IMR-90 (cell line): ENCODE data around the gene SIGLEC9. TPM values are rescaled to one million over a fixed set of nuclear protein-coding genes. Genes with fewer than 3 reads are reported as not detected.

Experiments
- ATAC-seq: fragments of 200-7000 bp; cut with Tn5 transposase; 2 replicates; pipeline ENCODE4 v1.9.1; 2020; ENCODE audit warnings: low read depth, mild to moderate bottlenecking, moderate library complexity
- BruUV-seq: library from RNA; stranded (reverse); fragments of 400-500 nt; replicated peaks from 2 replicates; lab custom pipeline; 2021; lab: Mats Ljungman, UMichigan
- CTCF ChIA-PET: fragments of 300-600 bp; formaldehyde crosslinking; extraction: SDS; loops from one replicate; lab custom pipeline; 2021; ENCODE audit warnings: antibody characterized with exemption; lab: Yijun Ruan, JAX
- POLR2A ChIA-PET: fragments of 300-600 bp; sonication (Branson Sonifier 250); formaldehyde crosslinking; loops from one replicate; lab custom pipeline; 2022; ENCODE audit warnings: antibody characterized with exemption; ENCODE audit not compliant: unreplicated experiment; lab: Charles Lee
- DNase-seq: peaks from one replicate; pipeline ENCODE4 v3.0.0; 2013
- H2AFZ ChIP-seq: replicated peaks from 2 replicates; pipeline ENCODE3; 2013; ENCODE audit warnings: low read length, mild to moderate bottlenecking; ENCODE audit not compliant: poor library complexity
- H2AK5ac ChIP-seq: 2 replicates; pipeline ENCODE4 v1.6.1; 2013; ENCODE audit warnings: low read depth, low read length, inconsistent platforms
- H2AK9ac ChIP-seq: replicated peaks from 2 replicates; pipeline ENCODE3; 2013; ENCODE audit warnings: mild to moderate bottlenecking, low read depth, low read length, moderate library complexity; ENCODE audit not compliant: poor library complexity
- H2BK120ac ChIP-seq: 2 replicates; pipeline ENCODE4 v1.6.1; 2013; ENCODE audit warnings: low read depth, low read length, inconsistent platforms
- H2BK15ac ChIP-seq: 3 replicates; pipeline ENCODE4 v1.6.1; 2013; ENCODE audit warnings: low read depth, low read length, inconsistent platforms
- H2BK20ac ChIP-seq: 2 replicates; pipeline ENCODE4 v1.6.1; 2013; ENCODE audit warnings: low read depth, mild to moderate bottlenecking, inconsistent platforms, low read length, moderate library complexity
- H2BK5ac ChIP-seq: 2 replicates; pipeline ENCODE4 v1.6.1; 2013; ENCODE audit warnings: mild to moderate bottlenecking, low read depth, low read length, inconsistent platforms; ENCODE audit not compliant: poor library complexity, severe bottlenecking
- H3K14ac ChIP-seq: replicated peaks from 2 replicates; pipeline ENCODE4 v1.6.1; 2013; ENCODE audit warnings: low read depth, low read length, inconsistent platforms
- H3K18ac ChIP-seq: 2 replicates; pipeline ENCODE4 v1.6.1; 2013; ENCODE audit warnings: low read depth, low read length, control low read depth
- H3K23ac ChIP-seq: 2 replicates; pipeline ENCODE4 v1.6.1; 2013; ENCODE audit warnings: low read depth, low read length, inconsistent platforms
- H3K27ac ChIP-seq: 2 replicates; pipeline ENCODE4 v1.5.1; 2013; ENCODE audit warnings: mild to moderate bottlenecking, control low read depth, low read length; ENCODE audit not compliant: insufficient read depth
- H3K27me3 ChIP-seq: 2 replicates; pipeline ENCODE4 v1.6.1; 2013; ENCODE audit warnings: low read length; ENCODE audit not compliant: control insufficient read depth, insufficient read depth
- H3K36me3 ChIP-seq: 2 replicates; pipeline ENCODE4 v1.6.1; 2013; ENCODE audit warnings: low read length, mixed read lengths; ENCODE audit not compliant: control insufficient read depth, insufficient read depth
- H3K4ac ChIP-seq: 2 replicates; pipeline ENCODE4 v1.6.1; 2013; ENCODE audit warnings: low read depth, low read length, inconsistent platforms
- H3K4me1 ChIP-seq: 2 replicates; pipeline ENCODE4 v1.6.1; 2013; ENCODE audit warnings: low read length, mixed read lengths; ENCODE audit not compliant: control insufficient read depth, insufficient read depth
- H3K4me2 ChIP-seq: 2 replicates; pipeline ENCODE4 v1.6.1; 2013; ENCODE audit warnings: low read depth, mild to moderate bottlenecking, control low read depth, low read length, moderate library complexity
- H3K4me3 ChIP-seq: 2 replicates; pipeline ENCODE4 v1.5.1; 2013; ENCODE audit warnings: low read depth, mild to moderate bottlenecking, control low read depth, low read length, moderate library complexity; ENCODE audit not compliant: insufficient read depth
- H3K56ac ChIP-seq: 2 replicates; pipeline ENCODE4 v1.6.1; 2013; ENCODE audit warnings: low read length, inconsistent platforms; ENCODE audit not compliant: insufficient read depth; ENCODE audit errors: extremely low read depth
- H3K79me1 ChIP-seq, 2 experiments: 2 replicates each; pipeline ENCODE4 v1.6.1; 2013; ENCODE audit warnings: low read length in 2 of 2, inconsistent platforms in 1 of 2, low read depth in 1 of 2
- H3K9ac ChIP-seq: 2 replicates; pipeline ENCODE4 v1.6.1; 2013; ENCODE audit warnings: low read depth, low read length, control low read depth
- H3K9me1 ChIP-seq: 2 replicates; pipeline ENCODE4 v1.6.1; 2013; ENCODE audit warnings: low read length, inconsistent platforms; ENCODE audit not compliant: insufficient read depth
- H3K9me3 ChIP-seq: 2 replicates; pipeline ENCODE4 v1.6.1; 2013; ENCODE audit warnings: low read length; ENCODE audit not compliant: control insufficient read depth, insufficient read depth
- H4K20me1 ChIP-seq: 2 replicates; pipeline ENCODE4 v1.6.1; 2013; ENCODE audit warnings: low read length, inconsistent platforms; ENCODE audit not compliant: insufficient read depth
- H4K5ac ChIP-seq: 2 replicates; pipeline ENCODE4 v1.6.1; 2013; ENCODE audit warnings: mild to moderate bottlenecking, low read depth, low read length, control low read depth
- H4K8ac ChIP-seq, 2 experiments: 2 replicates each; pipeline ENCODE4 v1.6.1; 2013; ENCODE audit warnings: low read depth in 2 of 2, low read length in 2 of 2, control low read depth in 1 of 2, inconsistent platforms in 1 of 2
- H4K91ac ChIP-seq: 2 replicates; pipeline ENCODE4 v1.6.1; 2013; ENCODE audit warnings: low read depth, low read length, inconsistent platforms; ENCODE audit not compliant: insufficient read depth
- CHD1 ChIP-seq: IDR thresholded peaks from 2 replicates; pipeline ENCODE4 v1.6.1; 2012; ENCODE audit warnings: low read depth, low read length, improper control_type of control experiment
- MXI1 ChIP-seq: IDR thresholded peaks from 2 replicates; pipeline ENCODE4 v1.6.1; 2012; ENCODE audit warnings: low read depth, mild to moderate bottlenecking, low read length, moderate library complexity, borderline replicate concordance
- WGBS, 2 experiments: methylation state at CpG; one replicate each; pipeline versions ENCODE4 v1.1.5 to v1.1.7; 2013; ENCODE audit warnings: missing lambda C conversion rate in 2 of 2; ENCODE audit not compliant: insufficient read length in 1 of 2; ENCODE audit errors: extremely low coverage in 2 of 2; 5-methylcytosine and 5-hydroxymethylcytosine counted together
- dilution Hi-C: fragments of 300-500 bp; cut with HindIII; formaldehyde crosslinking; loops from one replicate; pipeline ENCODE4 v1.14.3; 2018; ENCODE audit warnings: low sequenced_read_pairs; ENCODE audit not compliant: unreplicated experiment
- in situ Hi-C: fragments of 300-500 bp; cut with MboI; formaldehyde crosslinking; loops from 3 replicates; pipeline ENCODE4 v1.14.3; 2019; ENCODE audit warnings: low sequenced_read_pairs, inconsistent platforms, mixed read lengths
- intact Hi-C: fragments of 100-400 bp; cut with micrococcal nuclease; formaldehyde crosslinking; loops from 2 replicates; pipeline ENCODE4 v1.10.0; 2022
- polyA plus RNA-seq, 3 experiments: library from polyadenylated mRNA; depleted of rRNA; stranded (reverse); fragments of >200 nt; gene quantifications; 2 replicates each; pipeline ENCODE4 v1.2.3, GENCODE V29; 2012; ENCODE audit warnings: low replicate concordance in 1 of 3
- total RNA-seq: library from RNA; depleted of rRNA; stranded (reverse); fragments of >200 nt; gene quantifications from 2 replicates; pipeline ENCODE4 v1.2.3, GENCODE V29; 2012

The SIGLEC9 gene
- total and polyA plus RNA-seq, 2 of the 4 experiments (the other 2 are of a cell fraction) = 0.03 TPM; not detected in 1

GRCh38 chr19:51139299-51140014, 14.8 kb downstream of the SIGLEC9 start:
- BruUV-seq = no TSS peak
- H3K4me1 ChIP-seq = no peaks in the 10 kb centered on the region
- no peaks in the 10 kb centered on the region for H3K79me1 ChIP-seq
- no peak overlapping the region for H4K5ac ChIP-seq
- H3K18ac ChIP-seq = no peak overlapping the region
- no peak overlapping the region for H3K27ac ChIP-seq
- POLR2A ChIA-PET = no interaction called here
- no peak overlapping the region for H3K14ac ChIP-seq
- no peaks in the 10 kb centered on the region for H4K20me1 ChIP-seq
- no peak overlapping the region for H2BK15ac ChIP-seq
- H4K91ac ChIP-seq = no peak overlapping the region
- H2BK5ac ChIP-seq = no peak overlapping the region
- H3K23ac ChIP-seq = no peak overlapping the region
- no CpG with 5 or more reads among the region's 4 CpGs for WGBS, 2 experiments
- H2BK120ac ChIP-seq = no peak overlapping the region
- ATAC-seq (no peak), DNase-seq (no peak)
- H3K27me3 ChIP-seq = peaks cover 7% of the 10 kb centered on the region
- H4K8ac ChIP-seq = no peak overlapping the region
- dilution Hi-C loops = no loop called here
- no peaks in the 10 kb centered on the region for H3K9me1 ChIP-seq
- no peak for TF ChIP-seq CHD1
- TF ChIP-seq MXI1 = no peak
- no peak overlapping the region for H2AK9ac ChIP-seq
- no peaks in the 10 kb centered on the region for H3K9me3 ChIP-seq
- H2BK20ac ChIP-seq = no peak overlapping the region
- H3K56ac ChIP-seq = no peak overlapping the region
- H3K4ac ChIP-seq = no peak overlapping the region
- intact Hi-C loops = no loop called here
- H3K36me3 ChIP-seq = no peaks in the 10 kb centered on the region
- H3K9ac ChIP-seq = no peak overlapping the region
- in situ Hi-C loops = no loop called here
- CTCF ChIA-PET = no interaction called here
- H3K4me2 ChIP-seq = no peak overlapping the region
- no peak overlapping the region for H3K4me3 ChIP-seq
- no peak overlapping the region for H2AK5ac ChIP-seq
- H2AFZ ChIP-seq = no peak overlapping the region
